Measurements from ENCODE around the gene ZDHHC14.

ZDHHC14 gene

GRCh38 chr6:157436219-157436943 is 55.4 kb downstream of the ZDHHC14 start:
- no peak overlapping the region for H3K4me3 ChIP-seq (ENCODE audit: low read length)
- no peak for TF ChIP-seq ZNF274 (IDR thresholded peaks at IDR 0.05; ENCODE audit: low read depth, low read length)

- no peak overlapping the region for H3K4me3 ChIP-seq (ENCODE audit: low read length)
- TF ChIP-seq ZNF274 (IDR thresholded peaks at IDR 0.05; ENCODE audit: low read depth, low read length), result no peak
These were observed 56.0 kb downstream of the ZDHHC14 start for GRCh38 chr6:157436944-157437336.

GRCh38 chr6:157438611-157439111 is 57.7 kb downstream of the ZDHHC14 start:
- TF ChIP-seq ZNF274 (IDR thresholded peaks at IDR 0.05; ENCODE audit: low read depth, low read length), result no peak
- H3K4me3 ChIP-seq (ENCODE audit: low read length), result no peak overlapping the region

GRCh38 chr6:157440171-157440570 is 59.2 kb downstream of the ZDHHC14 start:
- TF ChIP-seq ZNF274 (IDR thresholded peaks at IDR 0.05; ENCODE audit: low read depth, low read length), result no peak

GRCh38 chr6:157442291-157442690 is 61.3 kb downstream of the ZDHHC14 start:
- H3K4me3 ChIP-seq (ENCODE audit: low read length), result no peak overlapping the region
- TF ChIP-seq ZNF274 (IDR thresholded peaks at IDR 0.05; ENCODE audit: low read depth, low read length), result no peak

More at GRCh38 chr6:157440171-157440570, 59.2 kb downstream of the ZDHHC14 start:
- no peak overlapping the region for H3K4me3 ChIP-seq (ENCODE audit: low read length)

- H3K4me3 ChIP-seq (ENCODE audit: low read length), result no peak overlapping the region
- no peak for TF ChIP-seq ZNF274 (IDR thresholded peaks at IDR 0.05; ENCODE audit: low read depth, low read length)
These were observed 62.2 kb downstream of the ZDHHC14 start for GRCh38 chr6:157443066-157443800.

GRCh38 chr6:157445277-157446009 is 64.5 kb downstream of the ZDHHC14 start:
- TF ChIP-seq ZNF274 (IDR thresholded peaks at IDR 0.05; ENCODE audit: low read depth, low read length), result no peak

GRCh38 chr6:157447735-157448134 is 66.7 kb downstream of the ZDHHC14 start:
- TF ChIP-seq ZNF274 (IDR thresholded peaks at IDR 0.05; ENCODE audit: low read depth, low read length), result no peak
- no peak overlapping the region for H3K4me3 ChIP-seq (ENCODE audit: low read length)

More at GRCh38 chr6:157445277-157446009, 64.5 kb downstream of the ZDHHC14 start:
- no peak overlapping the region for H3K4me3 ChIP-seq (ENCODE audit: low read length)

- no peak overlapping the region for H3K4me3 ChIP-seq (ENCODE audit: low read length)
- no peak for TF ChIP-seq ZNF274 (IDR thresholded peaks at IDR 0.05; ENCODE audit: low read depth, low read length)
These were observed 68.6 kb downstream of the ZDHHC14 start for GRCh38 chr6:157449610-157450009.

GRCh38 chr6:157450931-157451742 is 70.1 kb downstream of the ZDHHC14 start:
- TF ChIP-seq ZNF274 (IDR thresholded peaks at IDR 0.05; ENCODE audit: low read depth, low read length), result no peak
- no peak overlapping the region for H3K4me3 ChIP-seq (ENCODE audit: low read length)

GRCh38 chr6:157452096-157452495 is 71.1 kb downstream of the ZDHHC14 start:
- TF ChIP-seq ZNF274 (IDR thresholded peaks at IDR 0.05; ENCODE audit: low read depth, low read length), result no peak
- H3K4me3 ChIP-seq (ENCODE audit: low read length), result no peak overlapping the region

GRCh38 chr6:157453131-157453530 is 72.1 kb downstream of the ZDHHC14 start:
- no peak for TF ChIP-seq ZNF274 (IDR thresholded peaks at IDR 0.05; ENCODE audit: low read depth, low read length)
- H3K4me3 ChIP-seq (ENCODE audit: low read length), result no peak overlapping the region

GRCh38 chr6:157453978-157454377 is 73.0 kb downstream of the ZDHHC14 start:
- TF ChIP-seq ZNF274 (IDR thresholded peaks at IDR 0.05; ENCODE audit: low read depth, low read length), result no peak
- H3K4me3 ChIP-seq (ENCODE audit: low read length), result no peak overlapping the region

Measured in GM08714 (cell line).